ENCODE measurements around the gene PTRH2.

GRCh38 chr17:59737324-59737723, 30.1 kb upstream of the PTRH2 start:
- TF ChIP-seq CTCF (IDR thresholded peaks at IDR 0.05; ENCODE audit: low read length) (no peak), EZH2 (IDR thresholded peaks at IDR 0.05; ENCODE audit: borderline replicate concordance, low read length) (no peak)

Measured in OCI-LY1 (cell line).